Neutrophil (primary cell): ENCODE data around the gene ZBTB7A.

Source experiments
- H3K27ac ChIP-seq: fragments of 200-600 bp; sonication (generic); 2 replicates; pipeline ENCODE4 v1.5.1; 2016; ENCODE audit warnings: mild to moderate bottlenecking, moderate library complexity
- H3K27me3 ChIP-seq: fragments of 200-600 bp; sonication (generic); 2 replicates; pipeline ENCODE4 v1.6.0; 2016; ENCODE audit warnings: mild to moderate bottlenecking
- H3K36me3 ChIP-seq: fragments of 200-600 bp; sonication (generic); 2 replicates; pipeline ENCODE4 v1.5.1; 2017
- H3K4me1 ChIP-seq, 2 experiments: fragments of 200-600 bp in 1 of 2; sonication (generic) in 1 of 2; 1 replicate in 1 of 2; 2 replicates in 1 of 2; pipeline versions ENCODE4 v1.5.1 to v1.6.1; 2013 to 2016; ENCODE audit warnings: low read depth in 1 of 2, low read length in 1 of 2, mild to moderate bottlenecking in 1 of 2, moderate library complexity in 1 of 2; ENCODE audit not compliant: control insufficient read depth in 1 of 2, insufficient read depth in 1 of 2
- H3K4me3 ChIP-seq, 2 experiments: fragments of 200-600 bp in 1 of 2; sonication (generic) in 1 of 2; 1 replicate in 1 of 2; 2 replicates in 1 of 2; pipeline ENCODE4 v1.5.1; 2013 to 2016; ENCODE audit warnings: low read depth in 1 of 2, low read length in 1 of 2, mild to moderate bottlenecking in 1 of 2, moderate library complexity in 1 of 2
- H3K9me3 ChIP-seq: fragments of 200-600 bp; sonication (generic); 2 replicates; pipeline ENCODE4 v1.5.1; 2016
- CTCF ChIP-seq: fragments of 200-600 bp; sonication (generic); IDR thresholded peaks from 2 replicates; pipeline ENCODE4 v1.5.1; 2016; ENCODE audit warnings: antibody characterized with exemption

The ZBTB7A gene

GRCh38 chr19:4064496-4065260 lies 2.0 kb downstream of the ZBTB7A start:
- H3K27ac ChIP-seq = peak overlapping the region; percentile 95
- peak overlapping the region; percentile 75 to 79 for H3K4me3 ChIP-seq
- peaks cover 6% of the 10 kb centered on the region for H3K36me3 ChIP-seq
- H3K4me1 ChIP-seq = peaks cover 65 to 78% of the 10 kb centered on the region in 2 experiments
- no peaks in the 10 kb centered on the region for H3K27me3 ChIP-seq
- H3K9me3 ChIP-seq = no peaks in the 10 kb centered on the region
- no peak for TF ChIP-seq CTCF

GRCh38 chr19:4064149-4064495 lies 2.6 kb downstream of the ZBTB7A start:
- Histone ChIP-seq H3K9me3 (no peaks in the 10 kb centered on the region), H3K27ac (peak overlapping the region; percentile 95), H3K4me3 (peak overlapping the region; percentile 75 to 79), H3K4me1 (peaks cover 65 to 78% of the 10 kb centered on the region in 2 experiments), H3K27me3 (no peaks in the 10 kb centered on the region), H3K36me3 (peaks cover 6% of the 10 kb centered on the region)
- no peak for TF ChIP-seq CTCF

- no peak for TF ChIP-seq CTCF
- H3K4me1 ChIP-seq = peaks cover 65 to 80% of the 10 kb centered on the region in 2 experiments
- no peaks in the 10 kb centered on the region for H3K9me3 ChIP-seq
- peaks cover 6% of the 10 kb centered on the region for H3K36me3 ChIP-seq
- no peaks in the 10 kb centered on the region for H3K27me3 ChIP-seq
- peak overlapping the region; percentile 75 to 79 for H3K4me3 ChIP-seq
- peak overlapping the region; percentile 95 for H3K27ac ChIP-seq
These were observed 3.1 kb downstream of the ZBTB7A start for GRCh38 chr19:4063369-4064148.

- no peaks in the 10 kb centered on the region for H3K9me3 ChIP-seq
- peak overlapping the region in 1 of 2 experiments; percentile 62 for H3K4me3 ChIP-seq
- TF ChIP-seq CTCF = no peak
- H3K4me1 ChIP-seq = peaks cover 66 to 80% of the 10 kb centered on the region in 2 experiments
- H3K27me3 ChIP-seq = no peaks in the 10 kb centered on the region
- peaks cover 6% of the 10 kb centered on the region for H3K36me3 ChIP-seq
- peak overlapping the region; percentile 95 for H3K27ac ChIP-seq
These were observed 4.0 kb downstream of the ZBTB7A start for GRCh38 chr19:4062419-4063368.

GRCh38 chr19:4061683-4062418 lies 4.8 kb downstream of the ZBTB7A start:
- no peak for TF ChIP-seq CTCF
- H3K9me3 ChIP-seq = no peaks in the 10 kb centered on the region
- peaks cover 6% of the 10 kb centered on the region for H3K36me3 ChIP-seq
- no peaks in the 10 kb centered on the region for H3K27me3 ChIP-seq
- peak overlapping the region; percentile 95 for H3K27ac ChIP-seq
- H3K4me1 ChIP-seq = peaks cover 67 to 73% of the 10 kb centered on the region in 2 experiments
- H3K4me3 ChIP-seq = peak overlapping the region; percentile 52 to 62
